Measurements from ENCODE around the gene DDC.

DDC gene

DNA sequence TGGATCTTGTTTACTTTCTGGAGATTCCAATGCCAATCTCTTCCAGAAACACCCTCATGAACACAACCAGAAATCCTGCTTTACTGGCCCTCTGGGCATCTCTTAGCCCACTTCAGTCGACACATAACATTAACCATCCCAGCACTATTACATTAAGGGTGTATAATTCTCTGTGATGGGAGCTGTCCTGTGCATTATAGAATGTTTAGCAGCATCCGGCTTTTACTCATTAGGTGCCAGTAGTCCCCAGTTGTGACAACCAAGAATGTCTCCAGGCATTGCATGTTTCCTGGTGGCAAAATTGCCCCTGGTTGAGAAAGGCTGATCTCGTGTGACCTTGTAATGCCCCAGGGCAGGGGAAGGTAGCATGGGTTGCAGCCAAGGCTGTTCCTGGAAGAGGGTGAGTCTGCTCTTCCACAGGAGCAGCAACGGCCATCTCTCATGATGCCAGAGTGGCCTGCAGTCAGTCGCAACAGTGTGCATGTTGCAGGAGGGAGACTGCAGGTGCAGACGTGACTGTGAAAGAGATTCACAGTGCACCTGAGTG is 2.6 kb upstream of the DDC start:
- H3K4me2 ChIP-seq: no peak overlapping the region
- H3K4me3 ChIP-seq: no peak overlapping the region
- H3K9me3 ChIP-seq: no peaks in the 10 kb centered on the region
- H3K36me3 ChIP-seq: no peaks in the 10 kb centered on the region
- no peaks in the 10 kb centered on the region; the same call in 1 of the 2 replicates for H3K27me3 ChIP-seq
- no peaks in the 10 kb centered on the region for H4K20me1 ChIP-seq
- H3K27ac ChIP-seq: no peak overlapping the region
- no peak overlapping the region for H3K9ac ChIP-seq
- no peaks in the 10 kb centered on the region for H3K4me1 ChIP-seq
- TF ChIP-seq Cebpa-rat (IDR thresholded peaks at IDR 0.05): no peak

DNA sequence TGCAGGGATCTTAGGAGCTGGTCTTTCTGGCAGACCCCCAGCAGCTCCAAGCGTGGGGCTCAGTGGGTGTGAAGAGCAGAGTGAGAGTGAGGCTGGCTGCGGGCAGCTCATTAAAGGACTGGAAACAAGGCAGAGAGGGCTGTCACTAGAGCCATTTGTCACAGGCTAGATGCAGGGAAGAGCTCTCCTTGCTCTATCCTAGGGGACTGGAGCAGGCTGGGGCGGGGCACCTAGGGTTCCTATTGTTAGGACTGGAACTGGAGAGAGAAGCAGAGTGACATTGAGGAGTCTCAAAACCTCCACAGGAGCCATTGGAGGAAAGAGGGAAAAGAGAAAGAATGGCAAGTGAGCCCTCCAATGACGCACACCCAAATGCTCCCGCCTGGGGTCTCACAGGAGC is 772 bp upstream of the DDC start:
- Histone ChIP-seq H3K9me3 (no peaks in the 10 kb centered on the region), H3K4me1 (no peaks in the 10 kb centered on the region), H3K27ac (no peak overlapping the region), H3K36me3 (no peaks in the 10 kb centered on the region), H3K4me3 (no peak overlapping the region), H3K4me2 (no peak overlapping the region), H3K27me3 (no peaks in the 10 kb centered on the region; the same call in 1 of the 2 replicates), H3K9ac (no peak overlapping the region), H4K20me1 (no peaks in the 10 kb centered on the region)
- TF ChIP-seq Cebpa-rat (IDR thresholded peaks at IDR 0.05): no peak

DNA sequence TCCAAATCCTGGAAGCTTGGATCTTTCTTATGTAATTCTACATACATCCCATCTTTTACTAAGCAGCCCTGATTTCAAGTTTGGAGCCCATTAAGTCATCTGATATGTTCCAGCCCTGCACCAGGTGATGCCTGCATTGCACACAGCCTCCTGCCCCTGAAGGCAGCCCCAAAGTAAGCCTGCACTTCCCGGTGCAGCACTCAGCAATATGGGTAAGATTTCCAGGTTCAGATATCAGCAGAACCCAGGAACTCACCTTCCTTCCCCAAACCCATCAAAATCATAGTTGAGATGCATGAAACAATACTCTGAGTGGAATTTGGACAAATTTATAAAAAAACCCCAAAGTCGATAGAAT is 333 bp upstream of the DDC start:
- H3K27me3 ChIP-seq: no peaks in the 10 kb centered on the region; the same call in 1 of the 2 replicates
- H4K20me1 ChIP-seq: no peaks in the 10 kb centered on the region
- no peak overlapping the region for H3K27ac ChIP-seq
- no peaks in the 10 kb centered on the region for H3K4me1 ChIP-seq
- no peak overlapping the region for H3K4me2 ChIP-seq
- H3K36me3 ChIP-seq: no peaks in the 10 kb centered on the region
- no peak for TF ChIP-seq Cebpa-rat (IDR thresholded peaks at IDR 0.05)
- H3K9me3 ChIP-seq: no peaks in the 10 kb centered on the region
- no peak overlapping the region for H3K9ac ChIP-seq
- no peak overlapping the region for H3K4me3 ChIP-seq

DNA sequence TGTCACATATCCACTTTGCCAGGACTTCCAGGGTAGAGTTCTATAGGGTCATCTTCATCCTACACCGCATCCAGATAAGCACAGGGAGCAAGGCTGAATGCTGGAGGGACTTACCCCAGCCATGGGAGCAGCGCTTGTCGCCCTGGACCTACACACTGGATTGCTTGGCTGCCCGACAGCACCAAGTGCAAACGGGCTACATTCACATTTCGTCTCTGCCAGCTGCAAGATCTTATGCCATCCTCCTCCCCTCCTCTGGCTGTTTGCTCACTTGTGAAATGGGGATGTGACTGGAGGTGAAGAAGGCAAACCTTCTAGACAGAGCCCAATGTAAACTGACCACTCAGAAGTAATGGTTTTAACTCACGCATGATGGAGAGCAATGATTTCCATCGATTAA is 1.0 kb downstream of the DDC start:
- no peaks in the 10 kb centered on the region for H3K36me3 ChIP-seq
- H3K27ac ChIP-seq: no peak overlapping the region
- TF ChIP-seq Cebpa-rat (IDR thresholded peaks at IDR 0.05): no peak
- H3K4me3 ChIP-seq: no peak overlapping the region
- H4K20me1 ChIP-seq: no peaks in the 10 kb centered on the region
- no peaks in the 10 kb centered on the region for H3K9me3 ChIP-seq
- no peaks in the 10 kb centered on the region for H3K4me1 ChIP-seq
- no peak overlapping the region for H3K9ac ChIP-seq
- H3K4me2 ChIP-seq: no peak overlapping the region
- H3K27me3 ChIP-seq: no peaks in the 10 kb centered on the region; the same call in 1 of the 2 replicates

DNA sequence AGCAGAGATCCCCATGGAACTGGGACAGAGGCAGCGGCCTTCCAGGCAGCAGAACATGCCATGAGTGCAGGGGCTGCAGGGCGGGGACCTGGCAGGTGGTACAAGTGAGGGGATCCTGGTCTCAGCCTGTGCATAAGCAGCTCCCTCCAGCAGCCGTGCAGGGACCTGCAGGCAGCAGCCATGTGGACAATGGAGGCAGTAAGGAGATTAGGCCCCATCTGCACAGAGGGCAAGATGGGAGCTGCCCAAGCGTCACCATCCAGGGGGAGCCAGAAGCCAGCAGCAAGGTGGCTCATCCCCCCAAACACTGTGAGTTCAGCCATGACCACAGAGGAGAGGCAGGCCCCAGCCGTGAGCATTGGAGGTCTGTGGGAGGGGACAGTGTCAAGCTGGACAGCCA is 3.1 kb downstream of the DDC start:
- no peak for TF ChIP-seq Cebpa-rat (IDR thresholded peaks at IDR 0.05)
- no peak overlapping the region for H3K4me3 ChIP-seq
- peaks cover 12% of the 10 kb centered on the region for H3K4me1 ChIP-seq
- H3K27ac ChIP-seq: no peak overlapping the region
- no peak overlapping the region for H3K4me2 ChIP-seq
- no peak overlapping the region for H3K9ac ChIP-seq
- no peaks in the 10 kb centered on the region for H3K36me3 ChIP-seq
- no peaks in the 10 kb centered on the region for H3K27me3 ChIP-seq
- no peaks in the 10 kb centered on the region for H3K9me3 ChIP-seq
- H4K20me1 ChIP-seq: no peaks in the 10 kb centered on the region

DNA sequence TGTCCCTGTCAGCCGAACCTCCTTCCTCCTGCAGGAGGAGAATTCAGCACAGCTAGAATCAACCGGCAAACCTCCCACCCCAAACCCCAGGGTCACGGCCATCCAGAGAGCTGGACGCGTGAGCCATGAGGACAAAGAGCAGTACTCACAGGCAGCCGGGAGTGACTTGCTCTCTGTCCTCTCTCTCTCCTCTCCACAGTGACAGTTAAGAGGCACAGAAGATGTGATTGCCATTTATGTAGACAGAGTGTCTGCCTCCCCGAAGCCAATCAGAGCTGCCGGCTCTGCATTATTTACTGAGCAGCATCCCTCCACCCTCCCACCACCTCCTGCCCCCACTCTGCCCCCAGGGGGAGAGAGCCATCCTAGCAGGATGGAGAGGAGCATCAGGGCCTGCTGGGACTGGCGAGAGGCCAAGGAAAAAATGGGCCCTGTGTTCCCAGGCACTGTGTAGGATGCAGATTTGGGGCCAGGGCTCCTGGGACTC is 4.3 kb downstream of the DDC start:
- H3K4me2 ChIP-seq: no peak overlapping the region
- H3K27ac ChIP-seq: no peak overlapping the region
- H4K20me1 ChIP-seq: no peaks in the 10 kb centered on the region
- H3K9ac ChIP-seq: no peak overlapping the region
- TF ChIP-seq Cebpa-rat (IDR thresholded peaks at IDR 0.05): no peak
- H3K36me3 ChIP-seq: no peaks in the 10 kb centered on the region
- H3K4me3 ChIP-seq: no peak overlapping the region
- no peaks in the 10 kb centered on the region for H3K27me3 ChIP-seq
- H3K4me1 ChIP-seq: peaks cover 12% of the 10 kb centered on the region
- no peaks in the 10 kb centered on the region for H3K9me3 ChIP-seq

DNA sequence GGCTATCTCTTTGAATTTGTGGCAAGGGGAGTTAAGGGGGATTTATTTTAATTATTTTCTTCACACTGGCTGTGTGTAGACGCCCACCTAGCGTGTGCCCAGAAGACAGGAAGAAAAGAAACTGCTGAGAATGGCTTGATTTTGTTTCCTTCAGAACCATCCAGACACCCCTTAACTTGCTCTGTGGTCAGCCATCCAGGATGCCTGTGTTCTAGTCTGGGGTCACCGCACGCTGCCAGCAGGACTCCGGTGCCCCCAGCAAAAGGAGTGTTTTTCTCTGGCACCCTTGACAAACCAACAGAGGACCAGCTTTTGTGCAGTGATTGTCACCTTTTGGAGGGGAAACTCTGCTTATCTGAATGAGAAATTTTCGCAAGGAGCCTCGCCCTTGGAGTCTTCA is 5.3 kb downstream of the DDC start:
- Histone ChIP-seq H3K4me2 (no peak overlapping the region), H3K9ac (no peak overlapping the region), H3K4me1 (peaks cover 12% of the 10 kb centered on the region), H3K27me3 (no peaks in the 10 kb centered on the region), H3K27ac (no peak overlapping the region), H3K36me3 (no peaks in the 10 kb centered on the region), H4K20me1 (no peaks in the 10 kb centered on the region), H3K4me3 (no peak overlapping the region), H3K9me3 (no peaks in the 10 kb centered on the region)
- TF ChIP-seq Cebpa-rat (IDR thresholded peaks at IDR 0.05): no peak

DNA sequence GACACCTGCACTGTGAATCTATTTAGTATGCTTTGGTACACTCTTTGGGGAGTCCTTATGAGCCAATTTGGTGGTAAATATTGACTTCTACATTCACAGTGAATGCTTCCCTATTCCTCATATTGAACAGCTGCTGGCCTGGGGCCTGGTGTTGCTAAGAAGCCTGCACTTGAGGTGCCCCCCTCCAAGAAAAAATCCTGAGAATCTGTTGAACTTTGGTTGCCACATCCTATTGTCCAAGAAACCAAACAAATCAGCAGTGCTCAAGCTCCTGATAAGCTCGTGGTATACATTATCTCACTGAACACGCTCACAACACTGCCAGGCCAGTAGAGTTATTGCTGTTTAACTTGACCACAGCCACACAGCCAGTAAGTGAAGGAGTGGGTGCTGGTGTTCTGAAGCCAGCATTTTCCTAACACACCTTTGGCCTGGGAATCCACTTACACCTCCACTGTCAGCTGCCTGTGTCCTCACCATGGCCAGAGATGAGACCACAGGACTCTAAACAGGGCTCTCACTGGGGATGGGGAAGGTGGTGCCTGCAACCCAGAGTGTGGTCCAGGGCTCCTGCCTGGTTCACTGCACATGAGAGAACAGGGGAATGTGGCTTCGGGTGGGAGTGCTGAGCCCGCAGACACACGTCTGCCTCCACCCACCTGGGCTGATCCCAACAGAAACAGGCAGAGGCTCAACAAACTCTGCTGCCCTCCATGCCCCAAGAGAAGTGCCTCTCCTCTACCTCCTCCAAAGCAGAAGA is 6.7 kb downstream of the DDC start:
- Histone ChIP-seq H3K4me2 (peak overlapping the region; percentile 53), H3K27me3 (no peaks in the 10 kb centered on the region), H3K9ac (no peak overlapping the region), H3K4me1 (peaks cover 12% of the 10 kb centered on the region), H3K9me3 (no peaks in the 10 kb centered on the region), H3K27ac (no peak overlapping the region), H3K36me3 (no peaks in the 10 kb centered on the region), H3K4me3 (no peak overlapping the region), H4K20me1 (no peaks in the 10 kb centered on the region)
- no peak for TF ChIP-seq Cebpa-rat (IDR thresholded peaks at IDR 0.05)

DNA sequence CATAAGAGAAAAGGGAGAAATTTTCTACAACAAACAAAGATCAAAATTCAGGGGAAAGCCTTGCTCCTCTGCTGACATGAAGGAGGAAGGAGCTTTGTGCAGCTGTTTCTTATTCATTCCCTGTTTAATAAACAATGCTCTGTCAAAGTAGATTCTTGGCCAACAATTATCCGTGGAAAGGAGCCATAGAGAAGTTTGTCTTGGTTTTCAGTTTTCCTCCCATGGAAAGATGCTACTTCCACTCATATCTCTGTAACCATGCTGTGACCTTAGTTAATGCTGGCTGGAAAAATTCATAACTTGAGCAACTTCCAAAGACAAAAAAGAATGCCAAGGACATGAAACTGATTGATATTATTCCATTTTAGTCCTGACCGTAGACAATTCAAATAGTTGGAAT is 8.1 kb downstream of the DDC start:
- no peak overlapping the region for H3K4me2 ChIP-seq
- no peaks in the 10 kb centered on the region for H3K27me3 ChIP-seq
- no peak for TF ChIP-seq Cebpa-rat (IDR thresholded peaks at IDR 0.05)
- H3K9ac ChIP-seq: no peak overlapping the region
- H4K20me1 ChIP-seq: no peaks in the 10 kb centered on the region
- H3K36me3 ChIP-seq: no peaks in the 10 kb centered on the region
- no peak overlapping the region for H3K27ac ChIP-seq
- no peak overlapping the region for H3K4me3 ChIP-seq
- H3K4me1 ChIP-seq: peaks cover 12% of the 10 kb centered on the region
- H3K9me3 ChIP-seq: no peaks in the 10 kb centered on the region

DNA sequence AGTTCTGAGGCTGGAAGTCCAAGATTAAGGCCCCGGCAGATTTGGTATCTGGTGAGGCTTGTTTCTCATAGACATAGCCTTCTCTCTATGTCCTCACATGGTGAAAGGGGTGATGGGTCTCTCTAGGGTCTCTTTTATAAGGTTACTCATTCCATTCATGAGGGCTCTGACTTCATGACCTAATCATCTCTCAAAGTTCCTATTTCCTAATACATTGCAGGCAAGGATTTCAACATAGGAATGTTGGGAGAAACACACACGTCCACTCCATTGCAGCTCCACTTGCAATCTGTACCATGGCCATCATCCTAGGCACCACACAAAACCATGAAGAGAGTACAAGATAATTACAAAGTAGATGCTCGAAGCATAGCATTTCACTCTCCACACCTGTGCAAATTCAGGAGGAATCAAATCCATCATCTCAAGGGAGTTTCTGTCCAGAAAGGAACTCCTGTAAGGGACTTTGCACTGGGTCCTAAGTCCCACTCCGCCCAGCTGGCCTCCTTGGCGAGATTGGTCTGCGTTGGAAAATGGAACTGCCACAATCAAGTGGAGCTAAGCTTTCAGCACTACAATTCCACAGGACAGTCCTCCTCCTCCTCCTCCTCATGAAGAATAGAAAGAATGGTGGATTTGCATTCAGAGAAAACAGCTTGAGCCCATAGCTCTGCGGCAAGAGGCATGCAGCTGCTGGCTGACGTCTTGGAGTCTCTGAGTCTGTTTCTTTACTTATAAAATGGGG is 8.8 kb downstream of the DDC start:
- no peaks in the 10 kb centered on the region for H3K36me3 ChIP-seq
- H3K27ac ChIP-seq: no peak overlapping the region
- H4K20me1 ChIP-seq: no peaks in the 10 kb centered on the region
- no peak overlapping the region for H3K4me2 ChIP-seq
- peaks cover 12% of the 10 kb centered on the region for H3K4me1 ChIP-seq
- H3K27me3 ChIP-seq: no peaks in the 10 kb centered on the region
- no peaks in the 10 kb centered on the region for H3K9me3 ChIP-seq
- TF ChIP-seq Cebpa-rat (IDR thresholded peaks at IDR 0.05): no peak
- H3K4me3 ChIP-seq: no peak overlapping the region
- H3K9ac ChIP-seq: no peak overlapping the region
